Thyroid gland (tissue), 4 donors: ENCODE results near the gene ARHGAP15. TPM values are rescaled to one million over a fixed set of nuclear protein-coding genes. Genes with fewer than 3 reads are reported as not detected.

ENCODE experiments used
- DNase-seq, 2 donors: peaks; one replicate each; pipeline ENCODE4 v3.0.0-alpha.2; 2019
- H3K27ac ChIP-seq, 3 donors: fragments of 200-600 bp; sonication (generic); 1 replicate in 2 of 3; 2 replicates in 1 of 3; pipeline ENCODE4 v1.5.1; 2016 to 2019; ENCODE audit warnings: mild to moderate bottlenecking in 1 of 3, moderate library complexity in 1 of 3
- H3K27me3 ChIP-seq: fragments of 200-600 bp; sonication (generic); one replicate; pipeline ENCODE4 v1.5.1; 2019
- H3K36me3 ChIP-seq, 2 donors: fragments of 200-600 bp; sonication (generic); one replicate each; pipeline ENCODE4 v1.5.1; 2016 to 2019
- H3K4me1 ChIP-seq, 2 donors: fragments of 200-600 bp; sonication (generic); one replicate each; pipeline ENCODE4 v1.5.1; 2017 to 2019
- H3K4me3 ChIP-seq, 3 donors: fragments of 200-600 bp; sonication (generic); replicated peaks in 1 of 3; 1 replicate in 2 of 3; 2 replicates in 1 of 3; pipeline ENCODE4 v1.5.1; 2016; ENCODE audit warnings: mild to moderate bottlenecking in 1 of 3
- H3K9me3 ChIP-seq: fragments of 200-600 bp; sonication (generic); one replicate; pipeline ENCODE4 v1.5.1; 2017
- POLR2A ChIP-seq, 2 donors: fragments of 450-650 bp; IDR thresholded peaks; one replicate each; pipeline ENCODE4 v1.6.1; 2017; ENCODE audit warnings: antibody characterized with exemption in 2 of 2, mild to moderate bottlenecking in 2 of 2, moderate library complexity in 1 of 2
- WGBS, 2 donors: methylation state at CpG; one replicate each; pipeline ENCODE4 v1.1.5; 2017; 5-methylcytosine and 5-hydroxymethylcytosine counted together
- intact Hi-C: fragments of 100-400 bp; cut with DNase I; formaldehyde crosslinking; loops from one replicate; pipeline ENCODE4 v1.15.1; 2023
- total RNA-seq, 4 donors: library from RNA; depleted of rRNA; stranded (reverse); fragments of >200 nt; gene quantifications; one replicate each; pipeline ENCODE4 v1.2.3, GENCODE V29; 2016
- TF ChIP-seq, protein P1 (sequence below), 6 experiments: fragments of 200-600 bp in 3 of 6; fragments of 450-650 bp in 3 of 6; sonication (generic) in 3 of 6; IDR thresholded peaks; one replicate each; pipeline ENCODE4 v1.5.1; 2016 to 2019; ENCODE audit warnings: antibody characterized with exemption in 6 of 6, mild to moderate bottlenecking in 2 of 6, inconsistent platforms in 1 of 6, moderate library complexity in 1 of 6

ARHGAP15 gene
- total RNA-seq, 4 donors from 2014 or later = 9.8 to 24.4 (median 11.9) TPM

DNA sequence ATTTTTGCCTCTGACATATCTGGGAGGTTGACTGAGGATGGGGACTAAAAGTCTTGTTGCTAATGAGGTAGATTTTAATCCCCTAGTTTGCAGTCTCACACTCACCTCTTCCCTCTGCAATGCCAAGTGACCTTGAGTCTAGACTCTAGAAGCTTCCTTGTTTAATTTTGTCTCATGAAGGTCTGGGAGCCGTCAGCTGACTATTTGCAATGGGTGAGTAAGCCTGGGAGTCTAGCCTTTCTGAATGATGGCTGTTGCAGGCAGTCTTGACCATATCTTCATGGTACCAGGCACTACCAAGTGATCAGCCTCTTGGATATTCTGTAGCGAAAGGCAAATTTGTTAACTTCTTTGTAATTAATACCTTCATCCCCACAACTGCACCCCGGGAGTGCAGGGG, 61.2 kb downstream of the ARHGAP15 start:
- no peaks in the 10 kb centered on the region for H3K9me3 ChIP-seq
- no peak overlapping the region for H3K27ac ChIP-seq
- H3K36me3 ChIP-seq = no peaks in the 10 kb centered on the region
- DNase-seq = no peak
- H3K4me1 ChIP-seq = no peaks in the 10 kb centered on the region
- no peaks in the 10 kb centered on the region for H3K27me3 ChIP-seq
- 83 to 89% methylated on average over 3 of the region's 3 CpGs for WGBS, 2 donors
- no peak overlapping the region for H3K4me3 ChIP-seq
- intact Hi-C loops = no loop called here
- TF ChIP-seq, protein P1, sequence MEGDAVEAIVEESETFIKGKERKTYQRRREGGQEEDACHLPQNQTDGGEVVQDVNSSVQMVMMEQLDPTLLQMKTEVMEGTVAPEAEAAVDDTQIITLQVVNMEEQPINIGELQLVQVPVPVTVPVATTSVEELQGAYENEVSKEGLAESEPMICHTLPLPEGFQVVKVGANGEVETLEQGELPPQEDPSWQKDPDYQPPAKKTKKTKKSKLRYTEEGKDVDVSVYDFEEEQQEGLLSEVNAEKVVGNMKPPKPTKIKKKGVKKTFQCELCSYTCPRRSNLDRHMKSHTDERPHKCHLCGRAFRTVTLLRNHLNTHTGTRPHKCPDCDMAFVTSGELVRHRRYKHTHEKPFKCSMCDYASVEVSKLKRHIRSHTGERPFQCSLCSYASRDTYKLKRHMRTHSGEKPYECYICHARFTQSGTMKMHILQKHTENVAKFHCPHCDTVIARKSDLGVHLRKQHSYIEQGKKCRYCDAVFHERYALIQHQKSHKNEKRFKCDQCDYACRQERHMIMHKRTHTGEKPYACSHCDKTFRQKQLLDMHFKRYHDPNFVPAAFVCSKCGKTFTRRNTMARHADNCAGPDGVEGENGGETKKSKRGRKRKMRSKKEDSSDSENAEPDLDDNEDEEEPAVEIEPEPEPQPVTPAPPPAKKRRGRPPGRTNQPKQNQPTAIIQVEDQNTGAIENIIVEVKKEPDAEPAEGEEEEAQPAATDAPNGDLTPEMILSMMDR (IDR thresholded peaks at IDR 0.05) = no peak
- no peak for TF ChIP-seq POLR2A (IDR thresholded peaks at IDR 0.05)

DNA sequence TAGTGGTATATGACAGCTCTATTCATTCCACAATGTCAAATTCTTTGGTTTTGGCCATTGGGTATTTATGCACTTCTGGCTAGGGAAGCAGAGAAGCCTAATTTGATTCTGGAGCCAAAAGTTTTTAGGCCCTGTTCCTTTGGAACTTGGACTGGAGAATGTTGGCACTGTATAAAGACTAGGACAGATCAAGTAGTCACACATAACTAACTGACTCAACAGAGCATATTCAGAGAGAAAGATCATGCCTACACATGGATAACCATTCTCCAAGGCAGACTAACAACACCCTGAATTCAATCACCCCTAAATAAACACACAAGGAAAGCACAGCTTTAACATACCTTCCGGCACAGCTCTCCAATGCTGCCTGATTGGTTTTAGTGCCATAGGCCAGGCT, 62.9 kb downstream of the ARHGAP15 start:
- no peaks in the 10 kb centered on the region for H3K9me3 ChIP-seq
- no peaks in the 10 kb centered on the region for H3K4me1 ChIP-seq
- no peaks in the 10 kb centered on the region for H3K36me3 ChIP-seq
- WGBS, 2 donors = 69 to 88% methylated on average over 1 of the region's 1 CpG
- H3K27ac ChIP-seq = no peak overlapping the region
- TF ChIP-seq, protein P1 (IDR thresholded peaks at IDR 0.05) = no peak
- TF ChIP-seq POLR2A (IDR thresholded peaks at IDR 0.05) = no peak
- intact Hi-C loops = no loop called here
- DNase-seq = no peak
- H3K27me3 ChIP-seq = no peaks in the 10 kb centered on the region
- H3K4me3 ChIP-seq = no peak overlapping the region

DNA sequence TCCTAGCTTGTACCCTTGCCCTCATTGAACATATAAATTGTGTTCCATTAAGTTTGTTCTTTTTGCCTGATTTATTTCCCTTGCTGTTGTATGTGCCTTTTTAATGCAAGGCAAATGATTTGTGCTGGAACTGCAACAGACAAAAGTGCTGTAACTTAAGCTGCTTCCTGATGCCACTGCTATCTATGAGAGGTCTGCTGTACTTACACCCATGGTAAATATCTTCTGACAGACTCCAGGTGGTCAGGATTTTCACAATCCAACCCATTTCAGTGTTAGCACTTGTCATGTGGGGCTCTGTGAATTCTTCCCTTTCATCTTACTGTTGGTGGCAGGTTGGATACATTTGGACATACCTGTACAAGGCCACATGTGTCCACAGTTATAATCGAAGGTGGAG, 63.5 kb downstream of the ARHGAP15 start:
- intact Hi-C loops = no loop called here
- H3K4me1 ChIP-seq = no peaks in the 10 kb centered on the region
- no peak overlapping the region for H3K27ac ChIP-seq
- no peaks in the 10 kb centered on the region for H3K27me3 ChIP-seq
- TF ChIP-seq POLR2A (IDR thresholded peaks at IDR 0.05) = no peak
- TF ChIP-seq, protein P1 (IDR thresholded peaks at IDR 0.05) = no peak
- WGBS, 2 donors = 97% methylated on average over 1 of the region's 1 CpG
- no peaks in the 10 kb centered on the region for H3K36me3 ChIP-seq
- H3K4me3 ChIP-seq = no peak overlapping the region
- no peaks in the 10 kb centered on the region for H3K9me3 ChIP-seq
- DNase-seq = no peak

DNA sequence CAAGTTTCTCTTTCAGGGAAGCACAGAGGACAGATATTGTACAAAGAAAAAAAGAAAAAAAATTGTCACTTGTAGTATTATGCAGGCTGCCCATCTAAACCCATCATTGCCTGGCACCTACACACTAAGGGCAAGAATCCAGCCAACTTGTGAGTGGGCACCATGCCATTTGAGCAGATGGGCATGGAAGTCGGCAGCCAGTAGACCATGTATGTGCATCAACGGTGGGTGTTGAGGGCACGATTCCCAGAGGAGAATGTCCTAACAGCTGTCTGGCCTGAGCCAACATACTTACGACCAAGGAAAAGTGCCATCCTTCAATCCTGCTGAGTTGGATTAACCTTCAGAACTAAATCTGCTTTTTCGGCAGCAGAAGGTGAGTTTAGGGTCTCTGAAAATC, 63.9 kb downstream of the ARHGAP15 start:
- peak; percentile 4 to 10 for DNase-seq
- WGBS, 2 donors = 67 to 75% methylated on average over 5 of the region's 5 CpGs
- Histone ChIP-seq H3K27me3 (no peaks in the 10 kb centered on the region), H3K4me1 (no peaks in the 10 kb centered on the region), H3K36me3 (no peaks in the 10 kb centered on the region), H3K9me3 (no peaks in the 10 kb centered on the region), H3K27ac (no peak overlapping the region), H3K4me3 (no peak overlapping the region)
- TF ChIP-seq, protein P1 (IDR thresholded peaks at IDR 0.05) = no peak
- no peak for TF ChIP-seq POLR2A (IDR thresholded peaks at IDR 0.05)
- intact Hi-C loops = no loop called here

DNA sequence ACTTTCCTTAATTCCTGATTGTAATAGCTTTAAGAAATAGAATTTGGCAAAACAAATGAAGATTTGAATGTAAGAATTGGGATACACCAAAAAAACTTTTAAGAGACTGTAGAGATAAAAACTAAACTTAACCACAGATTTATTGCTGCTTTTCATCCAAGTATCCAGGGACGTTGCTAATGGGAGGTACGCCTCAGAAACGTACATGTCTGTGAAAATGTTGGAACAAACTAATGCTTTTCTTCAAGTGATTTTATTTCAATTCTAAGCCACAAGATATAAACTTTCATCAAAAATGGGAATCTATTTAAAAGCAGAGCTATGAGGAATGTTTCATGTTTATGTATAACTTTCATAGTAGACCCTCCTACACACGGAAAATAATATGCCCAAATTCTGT, 66.3 kb downstream of the ARHGAP15 start:
- no peak for TF ChIP-seq POLR2A (IDR thresholded peaks at IDR 0.05)
- TF ChIP-seq, protein P1 (IDR thresholded peaks at IDR 0.05) = no peak

More for the DNA sequence above, 66.3 kb downstream of the ARHGAP15 start:
- H3K27me3 ChIP-seq = no peaks in the 10 kb centered on the region
- 76 to 81% methylated on average over 4 of the region's 4 CpGs for WGBS, 2 donors
- H3K36me3 ChIP-seq = no peaks in the 10 kb centered on the region
- H3K27ac ChIP-seq = no peak overlapping the region
- H3K4me1 ChIP-seq = no peaks in the 10 kb centered on the region
- H3K9me3 ChIP-seq = no peaks in the 10 kb centered on the region
- no peak for DNase-seq
- H3K4me3 ChIP-seq = no peak overlapping the region
- intact Hi-C loops = no loop called here
